Uterus (tissue), 4 donors: ENCODE results near the gene PCED1B. TPM values are rescaled to one million over a fixed set of nuclear protein-coding genes. Genes with fewer than 3 reads are reported as not detected.

ENCODE experiments used
- DNase-seq, 2 donors: peaks; one replicate each; pipeline ENCODE4 v3.0.0-alpha.2; 2019 to 2020
- H3K27ac ChIP-seq, 2 donors: fragments of 200-600 bp; sonication (generic); 1 replicate in 1 of 2; 2 replicates in 1 of 2; pipeline ENCODE4 v1.5.1; 2016 to 2018
- H3K27me3 ChIP-seq, 2 donors: fragments of 200-600 bp; sonication (generic); one replicate each; pipeline ENCODE4 v1.5.1; 2018 to 2019; ENCODE audit warnings: control low read depth in 1 of 2
- H3K36me3 ChIP-seq, 2 donors: fragments of 200-600 bp; sonication (generic); one replicate each; pipeline ENCODE4 v1.5.1; 2019; ENCODE audit warnings: control low read depth in 1 of 2
- H3K4me1 ChIP-seq, 2 donors: fragments of 200-600 bp; sonication (generic); one replicate each; pipeline ENCODE4 v1.5.1; 2018 to 2019; ENCODE audit warnings: control low read depth in 1 of 2
- H3K4me3 ChIP-seq, 2 donors: fragments of 200-600 bp; sonication (generic); 1 replicate in 1 of 2; 2 replicates in 1 of 2; pipeline ENCODE4 v1.5.1; 2018 to 2019; ENCODE audit warnings: mild to moderate bottlenecking in 1 of 2
- H3K9me3 ChIP-seq, 2 donors: fragments of 200-600 bp; sonication (generic); one replicate each; pipeline ENCODE4 v1.5.1; 2019; ENCODE audit warnings: control low read depth in 1 of 2
- CTCF ChIP-seq, 4 experiments: fragments of 200-600 bp in 2 of 4; fragments of 450-650 bp in 2 of 4; sonication (generic) in 2 of 4; IDR thresholded peaks; one replicate each; pipeline ENCODE4 v1.5.1; 2016 to 2019; ENCODE audit warnings: antibody characterized with exemption in 4 of 4, mild to moderate bottlenecking in 2 of 4, moderate library complexity in 1 of 4
- POLR2A ChIP-seq, 2 donors: fragments of 450-650 bp; IDR thresholded peaks; one replicate each; pipeline ENCODE4 v1.6.1; 2016; ENCODE audit warnings: antibody characterized with exemption in 2 of 2, mild to moderate bottlenecking in 1 of 2, moderate library complexity in 1 of 2
- intact Hi-C: fragments of 100-400 bp; cut with DNase I; formaldehyde crosslinking; loops from one replicate; pipeline ENCODE4 v1.15.1; 2023; ENCODE audit warnings: low total_unique reads
- total RNA-seq, 4 donors: library from RNA; depleted of rRNA in 3 of 4; stranded (reverse); fragments of >200 nt in 3 of 4; gene quantifications; one replicate each; pipeline versions ENCODE4 v1.1.0 to v1.2.4, GENCODE V29; 2014 to 2023
- donor health status: DM: yes; HTN: yes; CAD: no.

PCED1B gene
- total RNA-seq, 4 donors from 2014 or later: 1.0 to 46.6 (median 13.0) TPM

GRCh38 chr12:47226199-47226598 lies 146.8 kb downstream of the PCED1B start:
- Histone ChIP-seq H3K9me3 (no peaks in the 10 kb centered on the region), H3K36me3 (no peaks in the 10 kb centered on the region), H3K27ac (no peak overlapping the region), H3K4me3 (no peak overlapping the region), H3K4me1 (peaks cover 0 to 7% of the 10 kb centered on the region in 2 donors), H3K27me3 (no peaks in the 10 kb centered on the region)
- intact Hi-C loops: no loop called here
- no peak for DNase-seq
- TF ChIP-seq CTCF (IDR thresholded peaks at IDR 0.05) (no peak), POLR2A (IDR thresholded peaks at IDR 0.05) (no peak)

- no peaks in the 10 kb centered on the region for H3K27me3 ChIP-seq
- H3K4me1 ChIP-seq: no peaks in the 10 kb centered on the region
- no peaks in the 10 kb centered on the region for H3K9me3 ChIP-seq
- no peak for DNase-seq
- no peak overlapping the region for H3K27ac ChIP-seq
- H3K4me3 ChIP-seq: no peak overlapping the region
- H3K36me3 ChIP-seq: no peaks in the 10 kb centered on the region
- no peak for TF ChIP-seq CTCF (IDR thresholded peaks at IDR 0.05)
- TF ChIP-seq POLR2A (IDR thresholded peaks at IDR 0.05): no peak
- intact Hi-C loops: no loop called here
Observed at GRCh38 chr12:47228802-47229201, 149.4 kb downstream of the PCED1B start.

- DNase-seq: no peak
- Histone ChIP-seq H3K36me3 (no peaks in the 10 kb centered on the region), H3K4me3 (no peak overlapping the region), H3K4me1 (no peaks in the 10 kb centered on the region), H3K27me3 (no peaks in the 10 kb centered on the region), H3K9me3 (no peaks in the 10 kb centered on the region), H3K27ac (peak overlapping the region in 1 of 2 donors; percentile 9)
- intact Hi-C loops: no loop called here
- TF ChIP-seq CTCF (IDR thresholded peaks at IDR 0.05): no peak
- TF ChIP-seq POLR2A (IDR thresholded peaks at IDR 0.05): no peak
Observed at GRCh38 chr12:47231456-47231855, 152.0 kb downstream of the PCED1B start.

- H3K9me3 ChIP-seq: no peaks in the 10 kb centered on the region
- no peak overlapping the region for H3K4me3 ChIP-seq
- intact Hi-C loops: no loop called here
- no peaks in the 10 kb centered on the region for H3K4me1 ChIP-seq
- DNase-seq: no peak
- H3K27me3 ChIP-seq: no peaks in the 10 kb centered on the region
- TF ChIP-seq CTCF (IDR thresholded peaks at IDR 0.05) (no peak), POLR2A (IDR thresholded peaks at IDR 0.05) (no peak)
- H3K36me3 ChIP-seq: no peaks in the 10 kb centered on the region
- H3K27ac ChIP-seq: no peak overlapping the region
Observed at GRCh38 chr12:47234576-47235141, 155.2 kb downstream of the PCED1B start.

- Histone ChIP-seq H3K4me1 (no peaks in the 10 kb centered on the region), H3K27me3 (no peaks in the 10 kb centered on the region), H3K36me3 (no peaks in the 10 kb centered on the region), H3K9me3 (no peaks in the 10 kb centered on the region), H3K27ac (peak overlapping the region in 1 of 2 donors; percentile 36), H3K4me3 (no peak overlapping the region)
- TF ChIP-seq POLR2A (IDR thresholded peaks at IDR 0.05): no peak
- TF ChIP-seq CTCF (IDR thresholded peaks at IDR 0.05): no peak
- no peak for DNase-seq
- intact Hi-C loops: no loop called here
Observed at GRCh38 chr12:47235258-47236040, 156.0 kb downstream of the PCED1B start.
